Activated naive CD4-positive, alpha-beta T cell treated with anti-CD3 and anti-CD28 coated beads, Interleukin-2, amount 10 ng/mL, durations not matched to agents 7 days and 5 days (primary cell): ENCODE results near the gene NELL1.

Experiments
- CTCF ChIA-PET: fragments of 350-600 bp; sonication (Branson Sonifier 250); formaldehyde crosslinking; loops from one replicate; lab custom pipeline; 2021; ENCODE audit warnings: antibody characterized with exemption; lab: Charles Lee
- DNase-seq: peaks from one replicate; pipeline ENCODE4 v3.0.0-alpha.2; 2020
- H3K27ac Mint-ChIP-seq: one replicate; pipeline ENCODE4 v1.8.0; 2021; ENCODE audit warnings: mild to moderate bottlenecking, moderate library complexity, mixed read lengths
- H3K27me3 Mint-ChIP-seq: one replicate; pipeline ENCODE4 v1.8.0; 2021; ENCODE audit warnings: mild to moderate bottlenecking, mixed read lengths
- H3K36me3 Mint-ChIP-seq: one replicate; pipeline ENCODE4 v1.8.0; 2021; ENCODE audit warnings: mixed read lengths
- H3K4me1 Mint-ChIP-seq: one replicate; pipeline ENCODE4 v1.8.0; 2021; ENCODE audit warnings: mixed read lengths
- H3K4me3 Mint-ChIP-seq: one replicate; pipeline ENCODE4 v1.8.0; 2021; ENCODE audit warnings: mild to moderate bottlenecking, moderate library complexity, mixed read lengths
- H3K9me3 Mint-ChIP-seq: one replicate; pipeline ENCODE4 v1.8.0; 2021; ENCODE audit warnings: mixed read lengths

The NELL1 gene

GRCh38 chr11:21612326-21612725, 942.9 kb downstream of the NELL1 start:
- H3K27ac Mint-ChIP-seq: no peak overlapping the region
- no peaks in the 10 kb centered on the region for H3K9me3 Mint-ChIP-seq
- CTCF ChIA-PET: no interaction called here
- no peaks in the 10 kb centered on the region for H3K27me3 Mint-ChIP-seq
- no peak for DNase-seq
- H3K4me1 Mint-ChIP-seq: no peaks in the 10 kb centered on the region
- H3K36me3 Mint-ChIP-seq: no peaks in the 10 kb centered on the region
- no peak overlapping the region for H3K4me3 Mint-ChIP-seq

GRCh38 chr11:21614961-21615360, 945.6 kb downstream of the NELL1 start:
- CTCF ChIA-PET: no interaction called here
- Mint-ChIP-seq H3K27me3 (no peaks in the 10 kb centered on the region), H3K4me3 (no peak overlapping the region), H3K9me3 (no peaks in the 10 kb centered on the region), H3K27ac (no peak overlapping the region), H3K4me1 (no peaks in the 10 kb centered on the region), H3K36me3 (no peaks in the 10 kb centered on the region)
- no peak for DNase-seq

GRCh38 chr11:21615955-21616371, 946.6 kb downstream of the NELL1 start:
- Mint-ChIP-seq H3K27me3 (no peaks in the 10 kb centered on the region), H3K9me3 (no peaks in the 10 kb centered on the region), H3K36me3 (no peaks in the 10 kb centered on the region), H3K27ac (no peak overlapping the region), H3K4me1 (no peaks in the 10 kb centered on the region), H3K4me3 (no peak overlapping the region)
- CTCF ChIA-PET: no interaction called here
- no peak for DNase-seq

- Mint-ChIP-seq H3K36me3 (no peaks in the 10 kb centered on the region), H3K4me1 (no peaks in the 10 kb centered on the region), H3K4me3 (no peak overlapping the region), H3K27me3 (no peaks in the 10 kb centered on the region), H3K27ac (no peak overlapping the region), H3K9me3 (peaks cover 4% of the 10 kb centered on the region)
- no peak for DNase-seq
- CTCF ChIA-PET: no interaction called here
Observed at GRCh38 chr11:21622566-21622965, 953.2 kb downstream of the NELL1 start.

- H3K27me3 Mint-ChIP-seq: no peaks in the 10 kb centered on the region
- DNase-seq: no peak
- H3K9me3 Mint-ChIP-seq: peaks cover 7% of the 10 kb centered on the region
- no peaks in the 10 kb centered on the region for H3K4me1 Mint-ChIP-seq
- CTCF ChIA-PET: no interaction called here
- no peak overlapping the region for H3K4me3 Mint-ChIP-seq
- H3K27ac Mint-ChIP-seq: no peak overlapping the region
- no peaks in the 10 kb centered on the region for H3K36me3 Mint-ChIP-seq
Observed at GRCh38 chr11:21622995-21623394, 953.6 kb downstream of the NELL1 start.
